ENCODE results near the gene CALD1.

CALD1 gene

GRCh38 chr7:134772401-134772800, 7.0 kb upstream of the CALD1 start:
- WGBS, 2 donors (ENCODE audit: extremely low coverage in 2 of 2, insufficient read length in 2 of 2, insufficient replicate concordance in 1 of 2), result no CpG with 5 or more reads among the region's 3 CpGs
- H3K9ac ChIP-seq (ENCODE audit: low read depth, low read length, poor library complexity), result no peak overlapping the region
- no peak overlapping the region for H4K91ac ChIP-seq (ENCODE audit: low read depth, low read length, poor library complexity)
- H3K36me3 ChIP-seq (replicated peaks in 1 of 2; ENCODE audit: control insufficient read depth in 2 of 2, insufficient read depth in 2 of 2, low read length in 2 of 2), result no peaks in the 10 kb centered on the region
- no peaks in the 10 kb centered on the region for H3K27me3 ChIP-seq (ENCODE audit: control insufficient read depth in 3 of 3, insufficient read depth in 3 of 3, low read depth in 1 of 3, low read length in 3 of 3)
- H3K23ac ChIP-seq (ENCODE audit: low read depth, low read length, poor library complexity), result no peak overlapping the region
- no peaks in the 10 kb centered on the region for H3K9me3 ChIP-seq (replicated peaks in 1 of 2; ENCODE audit: control insufficient read depth in 2 of 2, insufficient read depth in 1 of 2, low read depth in 1 of 2, low read length in 2 of 2)
- H3K14ac ChIP-seq (ENCODE audit: low read length), result no peak overlapping the region
- no peak for DNase-seq (ENCODE audit: low spot score)
- no peak overlapping the region for H3K4ac ChIP-seq (ENCODE audit: low read length)
- H2AFZ ChIP-seq (ENCODE audit: low read length), result no peak overlapping the region
- no peak overlapping the region for H3K4me3 ChIP-seq (ENCODE audit: low read length in 2 of 2)
- H2AK5ac ChIP-seq (ENCODE audit: low read depth, low read length), result no peak overlapping the region
- no peak overlapping the region for H2BK120ac ChIP-seq (ENCODE audit: low read depth, low read length)
- H3K4me2 ChIP-seq (ENCODE audit: insufficient read depth, low read length, poor library complexity, severe bottlenecking), result no peak overlapping the region
- H3K79me1 ChIP-seq (ENCODE audit: low read depth, low read length), result no peaks in the 10 kb centered on the region
- H2BK12ac ChIP-seq (ENCODE audit: low read length), result no peak overlapping the region
- no peak overlapping the region for H3K18ac ChIP-seq (ENCODE audit: low read length)
- no peak overlapping the region for H3K27ac ChIP-seq (replicated peaks; ENCODE audit: low read length)
- no peak overlapping the region for H2BK5ac ChIP-seq (ENCODE audit: low read length)
- H3K4me1 ChIP-seq (ENCODE audit: control insufficient read depth in 2 of 2, insufficient read depth in 1 of 2, low read depth in 1 of 2, low read length in 2 of 2), result no peaks in the 10 kb centered on the region
- no peak overlapping the region for H4K8ac ChIP-seq (ENCODE audit: low read depth, low read length)
- no peak overlapping the region for H2BK15ac ChIP-seq (ENCODE audit: low read length)

GRCh38 chr7:134773164-134773563, 6.3 kb upstream of the CALD1 start:
- Histone ChIP-seq H4K91ac (ENCODE audit: low read depth, low read length, poor library complexity) (no peak overlapping the region), H3K27ac (replicated peaks; ENCODE audit: low read length) (no peak overlapping the region), H2BK120ac (ENCODE audit: low read depth, low read length) (no peak overlapping the region), H2BK15ac (ENCODE audit: low read length) (no peak overlapping the region), H3K18ac (ENCODE audit: low read length) (no peak overlapping the region), H3K4me2 (ENCODE audit: insufficient read depth, low read length, poor library complexity, severe bottlenecking) (no peak overlapping the region), H2AK5ac (ENCODE audit: low read depth, low read length) (no peak overlapping the region), H3K4me1 (ENCODE audit: control insufficient read depth in 2 of 2, insufficient read depth in 1 of 2, low read depth in 1 of 2, low read length in 2 of 2) (peaks cover 0 to 5% of the 10 kb centered on the region in 2 donors), H4K8ac (ENCODE audit: low read depth, low read length) (no peak overlapping the region), H3K4ac (ENCODE audit: low read length) (no peak overlapping the region), H2BK5ac (ENCODE audit: low read length) (no peak overlapping the region), H3K79me1 (ENCODE audit: low read depth, low read length) (no peaks in the 10 kb centered on the region), H3K23ac (ENCODE audit: low read depth, low read length, poor library complexity) (no peak overlapping the region), H3K36me3 (replicated peaks in 1 of 2; ENCODE audit: control insufficient read depth in 2 of 2, insufficient read depth in 2 of 2, low read length in 2 of 2) (no peaks in the 10 kb centered on the region), H3K27me3 (ENCODE audit: control insufficient read depth in 3 of 3, insufficient read depth in 3 of 3, low read depth in 1 of 3, low read length in 3 of 3) (no peaks in the 10 kb centered on the region), H3K4me3 (ENCODE audit: low read length in 2 of 2) (no peak overlapping the region), H2BK12ac (ENCODE audit: low read length) (no peak overlapping the region), H3K9ac (ENCODE audit: low read depth, low read length, poor library complexity) (no peak overlapping the region), H2AFZ (ENCODE audit: low read length) (no peak overlapping the region), H3K14ac (ENCODE audit: low read length) (no peak overlapping the region), H3K9me3 (replicated peaks in 1 of 2; ENCODE audit: control insufficient read depth in 2 of 2, insufficient read depth in 1 of 2, low read depth in 1 of 2, low read length in 2 of 2) (no peaks in the 10 kb centered on the region)
- WGBS, 2 donors (ENCODE audit: extremely low coverage in 2 of 2, insufficient read length in 2 of 2, insufficient replicate concordance in 1 of 2), result no CpG with 5 or more reads among the region's 4 CpGs
- no peak for DNase-seq (ENCODE audit: low spot score)

- Histone ChIP-seq H2AK5ac (ENCODE audit: low read depth, low read length) (no peak overlapping the region), H3K27me3 (ENCODE audit: control insufficient read depth in 3 of 3, insufficient read depth in 3 of 3, low read depth in 1 of 3, low read length in 3 of 3) (no peaks in the 10 kb centered on the region), H3K4ac (ENCODE audit: low read length) (no peak overlapping the region), H3K9me3 (replicated peaks in 1 of 2; ENCODE audit: control insufficient read depth in 2 of 2, insufficient read depth in 1 of 2, low read depth in 1 of 2, low read length in 2 of 2) (no peaks in the 10 kb centered on the region), H3K18ac (ENCODE audit: low read length) (no peak overlapping the region), H3K23ac (ENCODE audit: low read depth, low read length, poor library complexity) (no peak overlapping the region), H4K8ac (ENCODE audit: low read depth, low read length) (no peak overlapping the region), H3K4me3 (ENCODE audit: low read length in 2 of 2) (no peak overlapping the region), H3K9ac (ENCODE audit: low read depth, low read length, poor library complexity) (no peak overlapping the region), H3K4me1 (ENCODE audit: control insufficient read depth in 2 of 2, insufficient read depth in 1 of 2, low read depth in 1 of 2, low read length in 2 of 2) (peaks cover 6 to 7% of the 10 kb centered on the region in 2 donors), H2BK5ac (ENCODE audit: low read length) (no peak overlapping the region), H2AFZ (ENCODE audit: low read length) (no peak overlapping the region), H3K4me2 (ENCODE audit: insufficient read depth, low read length, poor library complexity, severe bottlenecking) (no peak overlapping the region), H3K79me1 (ENCODE audit: low read depth, low read length) (no peaks in the 10 kb centered on the region), H4K91ac (ENCODE audit: low read depth, low read length, poor library complexity) (no peak overlapping the region), H3K14ac (ENCODE audit: low read length) (no peak overlapping the region), H3K36me3 (replicated peaks in 1 of 2; ENCODE audit: control insufficient read depth in 2 of 2, insufficient read depth in 2 of 2, low read length in 2 of 2) (no peaks in the 10 kb centered on the region), H2BK120ac (ENCODE audit: low read depth, low read length) (no peak overlapping the region), H2BK12ac (ENCODE audit: low read length) (no peak overlapping the region), H3K27ac (replicated peaks; ENCODE audit: low read length) (no peak overlapping the region), H2BK15ac (ENCODE audit: low read length) (no peak overlapping the region)
- WGBS, 2 donors (ENCODE audit: extremely low coverage in 2 of 2, insufficient read length in 2 of 2, insufficient replicate concordance in 1 of 2), result no CpG with 5 or more reads among the region's 3 CpGs
- no peak for DNase-seq (ENCODE audit: low spot score)
Observed at GRCh38 chr7:134774119-134774518, 5.3 kb upstream of the CALD1 start.

- H2AK5ac ChIP-seq (ENCODE audit: low read depth, low read length), result no peak overlapping the region
- H3K9me3 ChIP-seq (replicated peaks in 1 of 2; ENCODE audit: control insufficient read depth in 2 of 2, insufficient read depth in 1 of 2, low read depth in 1 of 2, low read length in 2 of 2), result no peaks in the 10 kb centered on the region
- H3K36me3 ChIP-seq (replicated peaks in 1 of 2; ENCODE audit: control insufficient read depth in 2 of 2, insufficient read depth in 2 of 2, low read length in 2 of 2), result no peaks in the 10 kb centered on the region
- peaks cover 6 to 15% of the 10 kb centered on the region in 2 donors for H3K4me1 ChIP-seq (ENCODE audit: control insufficient read depth in 2 of 2, insufficient read depth in 1 of 2, low read depth in 1 of 2, low read length in 2 of 2)
- H4K8ac ChIP-seq (ENCODE audit: low read depth, low read length), result no peak overlapping the region
- H4K91ac ChIP-seq (ENCODE audit: low read depth, low read length, poor library complexity), result no peak overlapping the region
- no peak overlapping the region for H2BK5ac ChIP-seq (ENCODE audit: low read length)
- no peak overlapping the region for H2BK15ac ChIP-seq (ENCODE audit: low read length)
- H3K14ac ChIP-seq (ENCODE audit: low read length), result no peak overlapping the region
- no peak overlapping the region for H3K27ac ChIP-seq (replicated peaks; ENCODE audit: low read length)
- H3K9ac ChIP-seq (ENCODE audit: low read depth, low read length, poor library complexity), result no peak overlapping the region
- H3K4me3 ChIP-seq (ENCODE audit: low read length in 2 of 2), result no peak overlapping the region
- H3K79me1 ChIP-seq (ENCODE audit: low read depth, low read length), result no peaks in the 10 kb centered on the region
- no peak overlapping the region for H3K23ac ChIP-seq (ENCODE audit: low read depth, low read length, poor library complexity)
- H2AFZ ChIP-seq (ENCODE audit: low read length), result no peak overlapping the region
- H3K27me3 ChIP-seq (ENCODE audit: control insufficient read depth in 3 of 3, insufficient read depth in 3 of 3, low read depth in 1 of 3, low read length in 3 of 3), result no peaks in the 10 kb centered on the region
- H3K4ac ChIP-seq (ENCODE audit: low read length), result no peak overlapping the region
- no peak for DNase-seq (ENCODE audit: low spot score)
- no peak overlapping the region for H2BK12ac ChIP-seq (ENCODE audit: low read length)
- no peak overlapping the region for H3K18ac ChIP-seq (ENCODE audit: low read length)
- no peak overlapping the region for H3K4me2 ChIP-seq (ENCODE audit: insufficient read depth, low read length, poor library complexity, severe bottlenecking)
- no CpG with 5 or more reads among the region's 3 CpGs for WGBS, 2 donors (ENCODE audit: extremely low coverage in 2 of 2, insufficient read length in 2 of 2, insufficient replicate concordance in 1 of 2)
- no peak overlapping the region for H2BK120ac ChIP-seq (ENCODE audit: low read depth, low read length)
Observed at GRCh38 chr7:134777470-134777869, 2.0 kb upstream of the CALD1 start.

All from neuronal stem cell (in vitro differentiated cells).